NCI-H187 (cell line): ENCODE data around the gene MAGEA9B.
"Not testable (repeated sequence)": the region's sequence is repeated elsewhere in the genome, so short reads cannot be mapped to it uniquely, and the experiment has no call there.

Experiments used
- DNase-seq, 2 experiments: peaks; one replicate each; lab custom pipeline; 2025; lab: John Stamatoyannopoulos, UW

The MAGEA9B gene, protein sequence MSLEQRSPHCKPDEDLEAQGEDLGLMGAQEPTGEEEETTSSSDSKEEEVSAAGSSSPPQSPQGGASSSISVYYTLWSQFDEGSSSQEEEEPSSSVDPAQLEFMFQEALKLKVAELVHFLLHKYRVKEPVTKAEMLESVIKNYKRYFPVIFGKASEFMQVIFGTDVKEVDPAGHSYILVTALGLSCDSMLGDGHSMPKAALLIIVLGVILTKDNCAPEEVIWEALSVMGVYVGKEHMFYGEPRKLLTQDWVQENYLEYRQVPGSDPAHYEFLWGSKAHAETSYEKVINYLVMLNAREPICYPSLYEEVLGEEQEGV

DNA sequence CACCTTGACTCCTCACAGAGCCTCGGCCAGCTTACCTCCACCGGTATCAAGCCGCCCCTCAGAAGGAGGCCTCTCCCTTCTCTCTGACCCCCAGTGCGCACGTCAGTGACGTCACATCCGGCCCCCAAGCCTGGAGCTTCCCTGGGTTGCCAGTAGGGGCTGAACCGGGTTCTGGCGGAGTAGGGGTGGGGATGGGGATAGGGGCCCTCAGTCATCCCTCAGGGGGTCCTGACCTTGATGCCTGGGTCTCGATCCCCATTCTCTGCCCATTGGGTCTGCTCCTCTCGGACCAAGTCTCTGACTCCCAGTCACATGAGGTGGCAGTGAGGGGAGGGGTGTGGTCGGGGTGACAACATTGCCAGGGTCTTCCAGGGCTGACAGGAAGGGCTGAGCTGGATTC, at the start of gene MAGEA9B:
Gene MAGEA9B (minus strand): TSS at position 101 of the 400 bp plus-strand sequence. CDS start 4,280 bp downstream, outside the sequence.
- DNase-seq, result not testable (repeated sequence)

GRCh38 chrX:149633511-149633910, 46.3 kb upstream of the MAGEA9B start:
- DNase-seq, result no peak

DNA sequence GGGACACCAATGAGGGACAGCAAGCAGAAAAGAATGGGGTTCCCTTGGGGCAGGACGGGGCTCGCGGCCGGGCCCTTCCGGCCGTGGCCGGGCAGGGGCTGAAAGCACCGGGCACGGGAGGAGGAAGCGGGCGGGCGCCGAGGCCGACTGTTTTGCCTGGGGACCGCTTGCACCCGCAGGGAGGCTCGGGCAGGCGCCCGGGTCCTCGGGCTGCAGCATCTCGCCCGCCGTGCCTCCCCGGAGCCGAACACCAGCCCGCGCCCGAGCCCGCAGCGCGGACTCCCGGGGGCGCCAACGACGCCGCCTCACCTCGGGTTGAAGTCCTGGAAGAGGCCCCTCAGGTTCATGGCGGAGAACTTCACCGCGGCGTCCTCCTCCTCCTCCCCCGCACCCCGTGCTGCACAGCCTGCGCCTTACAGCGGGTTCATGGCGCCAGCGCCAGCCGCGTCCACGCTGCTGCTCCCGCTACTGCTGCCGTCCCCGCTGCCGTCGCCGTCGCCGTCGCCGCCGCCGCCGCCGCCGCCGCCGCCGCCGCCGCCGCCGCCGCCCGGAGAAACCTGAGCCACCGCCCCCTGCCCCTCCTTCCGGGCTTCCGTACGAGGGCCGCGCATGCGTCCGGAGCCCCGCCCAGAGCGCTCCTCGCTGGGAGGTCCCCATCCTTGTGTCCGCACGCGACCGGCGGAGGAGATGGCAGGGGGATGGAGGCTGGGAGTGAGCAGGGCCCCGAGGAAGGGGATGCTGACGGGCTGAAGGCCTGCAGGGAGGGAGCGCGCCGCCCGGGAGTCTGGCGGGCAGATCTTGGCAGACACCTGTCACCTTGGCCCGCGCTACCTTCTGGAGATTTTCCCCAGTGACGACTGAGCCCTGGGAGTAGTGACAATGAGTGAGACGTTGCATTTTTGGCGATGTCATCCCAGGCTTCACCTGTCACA, 44.2 kb upstream of the MAGEA9B start, which contains the start of gene TMEM185A:
Gene TMEM185A (minus strand): TSS at position 559 of the 932 bp plus-strand sequence. CDS start 212 bp downstream, at position 347.
- peak; percentile 29 to 68 for DNase-seq

DNA sequence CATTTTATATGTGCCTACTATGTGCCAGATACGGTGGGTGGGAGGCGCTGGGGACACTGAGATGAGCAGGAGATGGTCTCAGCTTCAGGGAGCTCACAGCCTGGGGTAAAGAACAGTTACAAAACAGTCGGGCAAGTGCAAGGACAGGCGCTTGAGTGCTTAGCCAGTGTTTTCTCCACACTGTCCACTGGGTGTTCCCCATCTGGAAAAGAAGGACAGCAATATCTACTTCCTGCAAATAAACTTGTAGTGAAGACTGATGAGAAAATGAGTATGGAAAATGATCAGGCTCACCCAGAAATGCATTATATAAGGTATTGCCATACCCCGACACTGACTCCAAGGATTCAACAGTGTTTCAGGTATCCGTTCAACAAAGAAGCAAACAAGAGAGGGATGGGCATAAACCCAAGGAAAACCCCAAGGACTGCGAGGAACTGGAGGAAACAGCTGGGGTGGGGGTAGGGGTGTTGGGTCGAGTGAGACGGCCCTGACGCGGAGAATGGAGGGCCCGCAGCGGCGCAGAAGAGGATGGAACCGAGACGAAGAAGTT, 43.5 kb upstream of the MAGEA9B start:
- no peak for DNase-seq

- DNase-seq, result no peak
These were observed 42.6 kb upstream of the MAGEA9B start for GRCh38 chrX:149629730-149630387.

DNA sequence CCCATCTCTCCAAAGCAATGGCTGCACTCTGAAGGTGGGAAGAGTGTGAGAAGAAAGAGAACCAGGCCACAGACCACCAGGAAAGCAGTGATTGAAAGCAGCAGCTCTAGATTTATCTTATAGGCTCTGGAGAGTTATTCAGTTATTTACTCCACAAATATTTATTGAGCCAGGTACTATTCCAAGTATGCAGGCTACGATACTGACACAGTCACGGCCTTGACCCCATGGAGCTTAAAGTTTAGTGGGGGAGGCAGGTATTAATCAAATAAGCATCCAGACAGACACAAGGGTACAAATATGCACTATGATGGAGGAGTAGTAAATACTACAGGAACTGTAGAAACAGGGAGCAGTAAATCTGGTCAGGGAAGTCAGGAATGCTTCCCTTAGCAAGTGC, 41.5 kb upstream of the MAGEA9B start:
- DNase-seq, result no peak

DNA sequence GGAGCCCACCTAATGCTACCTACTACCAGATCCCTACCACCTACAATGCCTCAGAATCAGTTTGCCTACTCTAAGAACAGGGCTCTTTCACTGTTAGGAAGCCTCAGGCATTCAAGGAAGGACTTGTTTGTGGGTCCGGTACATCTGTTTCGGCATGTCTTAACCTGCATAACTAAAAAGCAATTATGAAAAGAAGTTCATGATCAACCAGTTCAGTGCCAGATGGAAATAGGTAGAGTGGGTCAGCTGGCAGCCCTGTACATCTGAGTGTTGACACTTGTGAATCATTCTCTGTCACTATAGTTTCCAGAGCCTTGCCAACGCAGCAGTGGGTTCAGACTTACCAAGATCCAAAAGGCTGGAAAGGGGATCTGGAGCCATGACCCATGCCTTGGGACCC, 41.0 kb upstream of the MAGEA9B start:
- DNase-seq, result no peak

GRCh38 chrX:149626829-149627228, 39.6 kb upstream of the MAGEA9B start:
- DNase-seq, result not testable (repeated sequence)

DNA sequence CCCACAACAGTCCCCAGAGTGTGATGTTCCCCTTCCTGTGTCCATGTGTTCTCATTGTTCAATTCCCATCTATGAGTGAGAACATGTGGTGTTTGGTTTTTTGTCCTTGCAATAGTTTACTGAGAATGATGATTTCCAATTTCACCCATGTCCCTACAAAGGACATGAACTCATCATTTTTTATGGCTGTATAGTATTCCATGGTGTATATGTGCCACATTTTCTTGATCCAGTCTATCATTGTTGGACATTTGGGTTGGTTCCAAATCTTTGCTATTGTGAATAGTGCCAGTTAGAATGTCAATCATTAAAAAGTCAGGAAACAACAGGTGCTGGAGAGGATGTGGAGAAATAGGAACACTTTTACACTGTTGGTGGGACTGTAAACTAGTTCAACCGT, 32.4 kb upstream of the MAGEA9B start:
- DNase-seq, result not testable (repeated sequence)

GRCh38 chrX:149618871-149619270, 31.6 kb upstream of the MAGEA9B start:
- no peak for DNase-seq

DNA sequence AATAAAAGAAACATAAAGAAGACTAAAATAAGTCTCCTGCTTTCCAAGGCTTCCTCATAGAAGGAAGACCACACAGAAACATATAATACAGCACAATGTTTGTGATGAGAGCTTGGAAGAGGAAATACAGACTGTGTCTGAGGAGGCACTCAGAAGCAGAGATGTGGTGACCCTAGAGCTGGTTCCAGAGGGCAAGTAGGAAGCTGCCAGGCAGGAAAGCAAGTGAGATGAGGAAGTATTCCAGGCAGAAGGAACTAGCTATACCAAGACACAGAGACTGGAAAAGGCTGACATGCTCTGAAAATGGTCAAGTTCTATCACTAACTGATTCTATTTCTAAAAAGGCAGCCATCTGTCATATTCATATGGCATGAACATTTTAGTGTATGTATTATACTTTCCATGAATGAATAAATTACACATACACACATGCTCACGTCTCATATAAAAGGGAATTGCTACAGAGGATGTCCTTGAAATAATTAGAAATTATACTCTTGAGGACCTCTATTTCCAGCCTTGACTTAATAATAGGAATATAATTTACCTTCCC, 24.4 kb upstream of the MAGEA9B start:
- DNase-seq, result no peak

- no peak for DNase-seq
These were observed 23.3 kb upstream of the MAGEA9B start for GRCh38 chrX:149610511-149610910.

DNA sequence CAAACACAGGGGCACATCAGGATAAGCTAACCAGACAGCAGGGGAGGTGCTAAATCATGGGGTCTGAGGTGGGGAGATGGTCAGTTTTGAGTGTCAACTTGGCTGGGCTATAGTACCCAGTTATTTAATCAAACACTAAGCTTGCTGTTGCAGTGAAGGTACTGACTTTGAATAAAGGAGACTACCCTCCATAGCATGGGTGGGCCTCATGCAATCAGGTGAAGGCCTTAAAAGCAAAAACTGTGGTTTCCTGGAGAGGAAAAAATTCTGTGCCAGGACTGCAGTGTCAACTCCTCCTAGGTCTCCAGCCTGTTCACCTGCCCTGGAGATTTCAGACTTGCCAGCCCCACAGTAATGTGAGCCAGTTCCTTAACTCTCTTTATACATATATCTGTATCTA, 20.4 kb upstream of the MAGEA9B start:
- no peak for DNase-seq

- DNase-seq, result not testable (repeated sequence)
These were observed 18.1 kb upstream of the MAGEA9B start for GRCh38 chrX:149605248-149605885.

DNA sequence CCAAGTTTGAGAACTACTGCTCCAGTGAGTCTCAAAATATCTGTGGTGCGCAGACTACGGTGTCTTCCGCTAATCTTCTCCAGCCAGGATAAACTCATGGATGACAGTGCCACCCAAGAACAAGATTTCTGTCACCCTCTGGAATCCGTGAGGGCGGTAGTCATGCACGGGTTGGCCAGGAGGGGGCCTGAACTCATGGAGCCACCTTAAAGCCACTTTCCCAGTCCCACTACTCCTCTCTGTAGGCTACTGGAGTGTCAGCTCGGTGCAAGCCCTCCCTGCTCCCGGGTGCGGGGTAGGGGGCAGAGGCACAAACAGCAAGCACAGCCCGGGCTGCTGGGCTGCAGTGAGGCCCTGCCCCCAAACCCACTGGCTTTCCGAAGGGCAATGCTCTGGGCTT, 11.3 kb upstream of the MAGEA9B start:
- not testable (repeated sequence) for DNase-seq

GRCh38 chrX:149595943-149596342, 8.7 kb upstream of the MAGEA9B start:
- DNase-seq, result not testable (repeated sequence)

DNA sequence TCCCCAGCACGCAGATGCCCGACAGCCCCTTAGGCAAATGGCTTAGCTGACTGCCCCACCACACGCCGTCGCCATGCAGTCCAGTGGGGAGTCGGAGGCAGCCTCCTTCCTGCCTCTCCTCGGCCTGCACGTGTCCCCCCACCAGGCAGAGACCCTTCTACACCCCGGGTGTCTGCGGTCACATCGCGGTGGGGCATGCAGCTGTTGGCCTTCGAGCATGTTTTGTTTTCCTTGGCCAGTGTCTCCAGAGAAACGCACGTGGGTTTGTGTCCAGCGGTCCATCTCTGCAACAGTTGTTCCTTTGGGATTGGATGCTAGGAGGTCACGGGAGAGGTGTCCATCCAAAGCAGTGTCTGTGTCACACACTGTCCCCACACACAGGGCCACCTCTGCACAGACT, 8.0 kb upstream of the MAGEA9B start, which contains the start of gene HSFX2:
Gene HSFX2 (minus strand): TSS at position 101 of the 400 bp plus-strand sequence. CDS start 614 bp downstream, outside the sequence.
- not testable (repeated sequence) for DNase-seq

- DNase-seq, result not testable (repeated sequence)
These were observed 3.7 kb upstream of the MAGEA9B start for GRCh38 chrX:149590993-149591392.

GRCh38 chrX:149585631-149586030, 1.6 kb downstream of the MAGEA9B start:
- not testable (repeated sequence) for DNase-seq

DNA sequence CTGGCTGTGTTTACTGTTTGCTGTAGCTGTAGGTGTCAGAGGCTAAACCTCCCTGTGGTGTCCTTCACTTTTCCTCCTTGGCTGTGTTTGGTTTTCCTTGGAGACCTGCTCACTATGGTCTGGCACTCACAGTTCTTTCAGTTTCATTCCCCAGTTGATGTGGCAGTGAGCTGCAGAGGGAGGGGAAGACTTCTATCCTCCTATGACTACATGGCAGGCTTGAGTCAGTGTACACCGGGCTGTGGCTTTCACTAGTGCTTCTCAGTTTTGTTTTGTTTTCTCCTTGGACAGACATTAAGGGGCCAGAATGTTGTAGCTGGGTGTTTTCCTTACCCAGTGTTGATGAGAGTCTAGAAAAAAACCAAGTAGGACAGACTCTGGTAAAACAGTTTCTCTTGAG, 13.8 kb downstream of the MAGEA9B start:
- DNase-seq, result not testable (repeated sequence)

DNA sequence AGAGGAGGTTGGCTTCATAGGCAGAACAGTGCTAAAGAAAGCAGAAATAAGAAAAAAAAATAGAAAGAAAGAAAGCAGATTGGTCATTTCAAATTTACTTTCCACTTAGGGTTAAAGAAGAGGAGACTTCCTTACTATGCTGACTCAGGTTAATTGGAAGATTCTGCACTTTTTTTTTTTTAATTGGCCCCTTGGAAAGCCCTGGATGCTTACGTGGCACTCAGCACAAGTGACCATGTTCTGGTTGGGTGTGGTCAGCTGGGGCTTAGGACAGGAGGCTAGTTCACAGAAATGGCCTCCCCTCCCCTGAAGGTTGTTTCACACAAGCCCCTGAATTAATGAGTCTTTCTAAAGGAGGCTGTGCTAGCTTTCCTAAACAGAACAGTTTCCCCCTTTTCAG, 14.5 kb downstream of the MAGEA9B start:
- DNase-seq, result no peak
